NCI-H2196 treated with DMSO at 0.1 percent for 48 hours (cell line): Measurements from ENCODE around the gene PPM1M.

Source experiments
- DNase-seq: peaks from one replicate; lab custom pipeline; 2025; ENCODE audit not compliant: unreplicated experiment; lab: John Stamatoyannopoulos, UW

Gene PPM1M, protein sequence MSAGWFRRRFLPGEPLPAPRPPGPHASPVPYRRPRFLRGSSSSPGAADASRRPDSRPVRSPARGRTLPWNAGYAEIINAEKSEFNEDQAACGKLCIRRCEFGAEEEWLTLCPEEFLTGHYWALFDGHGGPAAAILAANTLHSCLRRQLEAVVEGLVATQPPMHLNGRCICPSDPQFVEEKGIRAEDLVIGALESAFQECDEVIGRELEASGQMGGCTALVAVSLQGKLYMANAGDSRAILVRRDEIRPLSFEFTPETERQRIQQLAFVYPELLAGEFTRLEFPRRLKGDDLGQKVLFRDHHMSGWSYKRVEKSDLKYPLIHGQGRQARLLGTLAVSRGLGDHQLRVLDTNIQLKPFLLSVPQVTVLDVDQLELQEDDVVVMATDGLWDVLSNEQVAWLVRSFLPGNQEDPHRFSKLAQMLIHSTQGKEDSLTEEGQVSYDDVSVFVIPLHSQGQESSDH

DNA sequence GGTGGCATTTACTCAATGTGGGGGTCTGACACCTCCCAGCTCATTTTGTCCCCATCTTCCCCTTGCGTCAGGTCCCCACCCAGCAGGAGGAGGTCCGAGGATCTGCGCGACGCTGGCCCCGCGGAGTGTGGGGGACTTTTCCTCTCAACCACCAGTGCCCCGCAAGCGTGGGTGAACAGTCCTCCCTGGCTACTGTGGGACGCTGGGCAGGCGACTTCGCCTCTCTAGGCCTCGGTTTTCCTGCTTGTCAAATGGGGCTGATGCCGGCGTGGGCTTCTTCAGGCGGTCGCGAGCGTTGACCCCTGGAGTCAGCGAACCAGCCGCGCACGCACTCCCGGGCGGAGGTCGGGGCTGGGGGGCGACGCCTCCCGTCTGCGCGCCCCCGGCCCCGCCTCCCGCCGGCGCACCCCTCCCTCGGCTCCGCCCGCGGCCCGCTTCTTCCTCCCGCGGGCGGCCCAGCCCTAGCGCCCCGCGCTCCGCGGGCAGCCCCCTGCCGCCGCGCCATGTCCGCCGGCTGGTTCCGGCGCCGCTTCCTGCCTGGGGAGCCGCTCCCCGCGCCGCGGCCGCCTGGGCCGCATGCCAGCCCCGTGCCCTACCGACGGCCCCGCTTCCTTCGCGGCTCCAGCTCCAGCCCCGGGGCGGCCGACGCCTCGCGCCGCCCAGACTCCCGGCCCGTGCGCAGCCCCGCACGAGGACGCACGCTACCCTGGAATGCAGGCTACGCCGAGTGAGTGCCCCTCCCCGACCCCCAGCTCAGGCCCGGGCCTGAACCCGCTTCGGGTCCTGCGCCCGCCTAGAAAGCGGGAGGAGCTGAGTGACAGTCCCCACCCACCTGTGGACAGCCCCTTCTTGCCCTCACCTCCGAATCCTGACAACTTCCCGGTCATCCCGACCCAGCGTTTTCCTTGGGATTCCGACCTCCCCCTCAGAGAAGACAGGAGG is at the start of gene PPM1M:
TSS of gene PPM1M (plus strand) at position 438 of the 942 bp plus-strand sequence. CDS start at position 504, 66 bp downstream.
- DNase-seq, result no peak

DNA sequence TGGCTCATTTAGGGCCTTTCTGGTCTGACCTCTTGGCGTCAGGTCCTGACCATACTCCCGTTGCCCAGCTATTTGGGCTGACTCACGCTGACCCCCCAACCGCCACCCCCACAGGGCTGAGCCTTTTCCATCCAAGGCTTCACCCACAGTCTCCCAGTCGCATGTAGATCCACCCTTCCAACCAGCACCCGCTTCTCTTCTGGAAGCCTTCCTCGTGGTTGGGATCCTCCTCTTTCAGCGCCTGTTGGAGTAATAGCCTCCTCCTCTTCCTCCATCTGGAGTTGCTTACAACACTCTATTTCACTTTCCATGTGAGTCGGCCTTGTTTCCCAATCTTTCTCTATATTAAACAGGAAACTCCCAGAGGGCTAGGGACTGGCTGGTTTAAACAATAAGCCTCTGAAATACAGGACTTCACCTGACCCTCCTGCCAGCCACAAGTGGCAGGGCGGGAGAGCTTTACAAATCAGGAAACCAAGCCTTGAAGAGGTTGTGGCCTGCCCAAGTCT is 49.7 kb upstream of the PPM1M start:
- no peak for DNase-seq

DNA sequence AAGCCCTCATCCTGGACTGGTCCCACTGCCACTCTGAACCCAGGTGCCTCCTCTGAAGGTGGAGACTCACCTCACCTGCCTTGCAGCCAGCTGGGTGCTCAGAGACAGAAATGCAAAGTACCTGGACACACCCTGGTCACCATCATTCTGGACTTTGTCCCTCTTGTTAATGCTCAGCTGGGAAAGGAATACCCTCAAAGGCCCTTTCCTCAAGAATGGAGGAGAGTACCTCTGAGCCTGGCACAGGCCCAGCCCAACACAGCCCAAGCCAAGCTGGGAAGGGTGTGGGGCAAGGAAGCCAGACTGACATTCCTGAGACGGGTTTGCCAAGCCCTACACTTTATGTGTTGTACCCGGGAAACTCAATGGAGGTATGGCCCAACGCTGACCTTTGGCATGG is 48.6 kb upstream of the PPM1M start:
- DNase-seq, result no peak

DNA sequence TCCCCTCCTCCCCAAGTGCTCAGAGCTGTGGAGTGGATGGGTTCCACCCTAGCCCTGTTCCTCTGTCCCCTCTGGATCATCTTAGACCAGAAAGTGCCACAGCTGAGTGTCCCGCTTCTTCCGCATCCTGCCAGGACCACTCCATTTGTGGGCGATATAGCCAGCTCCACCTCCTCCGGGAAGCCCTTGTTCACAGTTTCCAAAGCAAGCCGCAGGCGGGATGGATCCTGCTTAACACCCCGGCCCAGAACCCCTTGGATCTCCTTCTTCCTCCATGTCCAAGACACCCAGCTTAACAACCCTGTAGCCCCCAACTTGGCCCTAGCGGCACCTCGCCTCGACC is 48.1 kb upstream of the PPM1M start:
- no peak for DNase-seq

DNA sequence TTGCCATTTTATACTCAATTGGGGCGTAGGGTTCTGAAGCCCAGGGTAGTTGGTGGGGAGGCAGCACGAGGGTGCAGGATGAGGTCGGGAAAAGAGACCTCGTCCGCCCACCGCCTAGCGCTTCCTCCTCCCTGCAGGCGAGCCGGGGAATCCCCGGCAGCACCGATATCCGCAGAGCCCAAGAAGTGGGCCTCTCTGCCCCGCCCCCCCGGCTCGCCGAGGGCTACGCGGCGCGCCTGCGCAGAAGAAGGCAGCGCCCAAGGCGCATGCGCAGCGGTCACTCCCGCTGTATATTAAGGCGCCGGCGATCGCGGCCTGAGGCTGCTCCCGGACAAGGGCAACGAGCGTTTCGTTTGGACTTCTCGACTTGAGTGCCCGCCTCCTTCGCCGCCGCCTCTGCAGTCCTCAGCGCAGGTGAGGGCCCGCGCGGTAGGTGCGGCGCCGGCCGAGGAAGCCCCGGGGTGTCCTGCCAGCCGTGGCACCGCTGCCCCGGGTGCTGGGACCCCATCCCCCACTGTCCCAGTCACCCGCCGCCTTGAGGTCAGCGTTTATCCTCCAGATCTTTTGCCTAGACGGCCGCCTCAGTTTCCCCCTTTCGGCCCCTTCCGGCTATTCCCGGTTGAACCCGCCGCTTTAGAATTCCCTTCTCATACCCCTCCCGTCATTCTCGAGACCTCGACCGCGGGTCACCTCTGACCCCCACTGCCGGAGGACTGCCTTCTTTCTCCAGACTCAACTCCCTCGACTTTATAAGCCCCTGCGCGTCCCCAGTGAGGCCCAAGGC is 47.5 kb upstream of the PPM1M start, which contains the start of gene ALAS1:
TSS of gene ALAS1 (plus strand) at position 319 of the 784 bp plus-strand sequence. CDS start 1,082 bp downstream, outside the sequence.
- peak; percentile 36 for DNase-seq

DNA sequence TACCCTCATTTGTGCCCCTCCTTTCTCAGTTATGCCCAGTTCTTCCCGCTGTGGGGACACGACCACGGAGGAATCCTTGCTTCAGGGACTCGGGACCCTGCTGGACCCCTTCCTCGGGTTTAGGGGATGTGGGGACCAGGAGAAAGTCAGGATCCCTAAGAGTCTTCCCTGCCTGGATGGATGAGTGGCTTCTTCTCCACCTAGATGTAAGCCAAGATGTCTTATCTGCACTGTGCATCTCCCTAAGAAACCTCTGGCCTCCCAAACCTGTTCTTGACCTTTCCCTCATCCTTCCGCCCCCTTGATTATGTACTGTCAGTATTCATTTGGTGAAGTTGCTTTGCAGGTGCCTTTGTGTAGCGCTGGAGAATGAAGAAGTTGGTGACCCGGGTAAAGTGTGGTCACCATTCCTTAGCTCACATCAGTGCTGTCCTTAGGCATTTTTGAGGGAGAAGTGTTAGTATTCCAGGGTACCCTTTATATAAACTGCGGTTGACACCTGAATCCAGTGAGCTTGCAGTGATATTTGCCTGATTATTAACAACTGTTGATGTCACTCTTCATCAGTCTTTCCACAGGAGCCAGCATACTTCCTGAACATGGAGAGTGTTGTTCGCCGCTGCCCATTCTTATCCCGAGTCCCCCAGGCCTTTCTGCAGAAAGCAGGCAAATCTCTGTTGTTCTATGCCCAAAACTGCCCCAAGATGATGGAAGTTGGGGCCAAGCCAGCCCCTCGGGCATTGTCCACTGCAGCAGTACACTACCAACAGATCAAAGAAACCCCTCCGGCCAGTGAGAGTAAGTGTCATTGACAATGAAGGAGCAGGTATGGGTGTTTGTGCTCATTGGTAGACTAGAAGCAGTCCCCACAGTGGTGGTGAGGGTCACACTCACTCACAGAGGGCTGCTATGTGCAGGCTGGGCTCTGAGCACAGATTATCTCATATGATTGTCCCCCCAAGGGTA is 46.6 kb upstream of the PPM1M start:
- DNase-seq, result no peak

DNA sequence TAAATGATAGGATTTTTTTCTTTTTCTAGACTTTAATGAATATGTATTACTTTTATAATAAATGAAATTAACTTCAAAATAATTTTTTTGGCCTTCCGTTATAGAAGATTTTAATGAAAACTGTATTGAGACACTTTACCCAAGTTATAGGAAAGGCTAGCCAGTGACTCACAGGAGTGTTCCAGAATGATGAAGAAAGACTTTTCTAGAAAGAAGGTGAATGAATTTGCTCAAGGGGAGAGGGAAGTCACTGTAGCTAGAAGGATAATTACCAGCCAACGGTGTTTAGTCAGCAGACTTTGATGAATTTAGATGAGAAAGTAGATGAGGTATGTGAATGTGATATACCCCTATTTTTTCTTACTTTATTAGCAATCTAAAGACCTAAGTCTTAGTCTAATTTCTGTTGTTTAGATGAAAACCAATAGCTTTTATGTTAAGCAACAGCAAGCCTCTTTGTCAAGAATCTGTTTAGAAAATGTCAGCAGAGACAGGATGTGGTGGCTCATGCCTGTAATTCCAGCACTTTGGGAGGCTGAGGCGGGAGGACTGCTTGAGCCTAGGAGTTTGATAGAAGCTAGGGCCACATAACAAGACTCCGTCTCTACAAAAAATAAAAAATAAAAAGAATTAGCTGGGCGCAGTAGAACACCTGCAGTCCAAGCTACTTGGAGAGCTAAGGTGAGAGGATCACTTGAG is 44.4 kb upstream of the PPM1M start:
- no peak for DNase-seq

DNA sequence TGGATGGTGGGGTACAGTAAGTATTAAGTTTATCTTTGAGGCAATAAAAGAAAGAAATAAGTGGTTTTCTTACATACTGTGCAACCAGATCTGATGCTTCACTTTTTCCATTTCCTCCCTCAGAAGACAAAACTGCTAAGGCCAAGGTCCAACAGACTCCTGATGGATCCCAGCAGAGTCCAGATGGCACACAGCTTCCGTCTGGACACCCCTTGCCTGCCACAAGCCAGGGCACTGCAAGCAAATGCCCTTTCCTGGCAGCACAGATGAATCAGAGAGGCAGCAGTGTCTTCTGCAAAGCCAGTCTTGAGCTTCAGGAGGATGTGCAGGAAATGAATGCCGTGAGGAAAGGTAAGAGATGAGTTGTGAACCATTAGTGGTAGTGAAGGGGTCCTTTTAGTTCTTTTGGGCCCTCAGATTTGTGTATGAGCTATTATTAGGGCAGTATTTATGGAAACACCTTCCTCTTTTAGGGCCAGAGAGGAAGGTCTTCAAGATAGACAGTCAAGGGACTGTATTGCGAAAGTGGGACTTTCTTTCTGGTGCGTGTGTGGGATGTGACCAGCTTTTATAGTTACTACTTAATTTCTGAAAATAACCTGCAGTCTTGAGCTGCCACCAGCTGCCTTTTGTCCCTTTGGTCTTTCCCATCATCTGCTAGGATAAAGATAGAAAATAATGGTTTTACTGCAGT is 43.0 kb upstream of the PPM1M start:
- DNase-seq, result no peak

DNA sequence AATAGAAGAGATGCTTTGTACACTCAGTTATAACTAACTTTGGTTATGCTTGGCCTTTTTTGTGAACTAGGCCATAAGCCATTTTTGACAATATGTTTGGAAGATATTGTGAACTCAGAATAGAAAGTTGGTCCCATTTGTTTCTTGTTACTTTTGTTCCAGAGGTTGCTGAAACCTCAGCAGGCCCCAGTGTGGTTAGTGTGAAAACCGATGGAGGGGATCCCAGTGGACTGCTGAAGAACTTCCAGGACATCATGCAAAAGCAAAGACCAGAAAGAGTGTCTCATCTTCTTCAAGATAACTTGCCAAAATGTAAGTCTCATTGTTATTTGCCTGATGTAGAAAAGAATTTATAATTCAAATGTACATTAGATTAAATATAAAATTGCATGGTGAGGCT is 41.9 kb upstream of the PPM1M start:
- DNase-seq, result no peak

DNA sequence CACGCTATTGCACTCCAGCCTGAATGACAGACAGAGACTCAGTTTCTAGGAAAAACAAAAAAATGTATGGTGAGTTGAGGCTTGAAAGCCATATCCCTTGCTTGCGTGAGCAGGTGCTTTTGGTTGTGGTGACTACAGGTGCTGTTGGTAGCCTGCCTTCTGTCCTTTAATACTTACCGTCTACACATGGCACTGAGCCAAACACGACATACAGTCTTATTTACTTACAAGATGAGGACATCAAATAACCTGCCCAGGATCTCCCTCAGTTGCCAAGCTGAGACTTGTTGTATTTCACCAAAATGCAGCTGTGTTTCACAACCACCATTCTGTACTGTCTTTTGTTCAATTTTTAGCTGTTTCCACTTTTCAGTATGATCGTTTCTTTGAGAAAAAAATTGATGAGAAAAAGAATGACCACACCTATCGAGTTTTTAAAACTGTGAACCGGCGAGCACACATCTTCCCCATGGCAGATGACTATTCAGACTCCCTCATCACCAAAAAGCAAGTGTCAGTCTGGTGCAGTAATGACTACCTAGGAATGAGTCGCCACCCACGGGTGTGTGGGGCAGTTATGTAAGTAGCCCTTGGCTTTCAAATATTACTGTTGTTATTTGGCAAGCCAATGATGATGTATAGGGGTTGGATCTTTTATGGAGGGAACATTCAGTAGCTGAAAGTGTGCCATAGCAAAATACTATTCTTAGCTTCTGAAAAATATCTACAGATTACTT is 41.1 kb upstream of the PPM1M start:
- peak; percentile 7 for DNase-seq

DNA sequence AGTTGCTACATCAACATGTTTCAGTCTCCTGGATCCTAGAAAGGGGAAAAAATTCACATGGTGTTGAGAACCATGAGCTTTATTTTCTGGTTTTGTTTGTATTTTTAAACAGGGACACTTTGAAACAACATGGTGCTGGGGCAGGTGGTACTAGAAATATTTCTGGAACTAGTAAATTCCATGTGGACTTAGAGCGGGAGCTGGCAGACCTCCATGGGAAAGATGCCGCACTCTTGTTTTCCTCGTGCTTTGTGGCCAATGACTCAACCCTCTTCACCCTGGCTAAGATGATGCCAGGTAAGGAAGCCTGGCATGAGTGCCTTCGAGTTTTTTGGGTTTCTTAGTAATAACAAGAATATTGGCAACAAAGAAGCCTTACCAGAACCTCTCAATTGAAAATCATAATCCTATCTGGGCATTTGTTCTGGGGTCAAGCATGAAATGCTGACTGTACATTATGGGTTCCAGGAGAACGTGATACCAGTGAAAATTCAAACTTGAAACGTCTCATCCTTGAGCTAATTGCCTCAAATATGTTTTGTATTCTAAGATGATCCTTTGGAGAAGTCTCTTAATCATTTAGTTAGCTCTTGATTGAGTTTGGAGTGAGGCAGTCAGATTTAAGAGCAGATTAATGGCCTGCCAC is 39.7 kb upstream of the PPM1M start:
- no peak for DNase-seq

DNA sequence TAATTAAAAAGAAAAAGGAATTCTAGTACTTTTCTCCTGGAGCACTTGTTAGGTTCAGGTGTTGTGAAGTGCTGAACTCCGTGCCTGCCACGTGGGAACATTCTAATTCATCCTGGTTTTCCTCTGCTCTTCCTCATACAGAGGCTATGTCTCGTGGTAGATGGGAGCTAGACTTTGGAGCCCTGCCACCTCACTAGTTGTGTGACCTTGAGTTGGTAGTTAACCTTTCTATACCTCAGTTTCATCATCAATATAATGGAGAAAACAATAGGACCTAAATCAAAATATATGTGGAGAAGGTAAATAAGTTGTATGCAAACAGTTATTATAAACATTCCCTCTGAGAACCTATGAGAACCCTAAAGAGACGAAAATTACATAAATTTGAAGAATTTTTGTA is 37.0 kb upstream of the PPM1M start:
- DNase-seq, result no peak

DNA sequence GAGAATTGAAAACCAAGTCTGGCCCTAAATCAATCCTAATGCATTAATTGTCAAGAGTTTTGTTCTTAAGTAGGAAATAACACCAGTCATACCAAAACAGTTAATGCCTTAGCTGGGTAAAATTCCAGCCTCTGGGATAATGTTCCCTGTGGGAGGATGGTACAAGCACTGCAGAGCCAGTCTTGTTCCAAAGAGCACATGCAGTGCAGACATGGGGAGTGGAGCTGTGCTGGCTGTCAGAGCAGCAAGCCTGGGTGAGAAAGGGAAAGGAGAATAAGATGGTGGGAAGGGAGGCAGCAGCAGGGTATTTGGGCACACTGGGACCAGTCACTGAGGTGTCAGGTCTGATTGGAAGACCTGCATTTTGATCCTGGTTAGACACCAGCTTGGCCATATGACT is 35.5 kb upstream of the PPM1M start:
- no peak for DNase-seq

DNA sequence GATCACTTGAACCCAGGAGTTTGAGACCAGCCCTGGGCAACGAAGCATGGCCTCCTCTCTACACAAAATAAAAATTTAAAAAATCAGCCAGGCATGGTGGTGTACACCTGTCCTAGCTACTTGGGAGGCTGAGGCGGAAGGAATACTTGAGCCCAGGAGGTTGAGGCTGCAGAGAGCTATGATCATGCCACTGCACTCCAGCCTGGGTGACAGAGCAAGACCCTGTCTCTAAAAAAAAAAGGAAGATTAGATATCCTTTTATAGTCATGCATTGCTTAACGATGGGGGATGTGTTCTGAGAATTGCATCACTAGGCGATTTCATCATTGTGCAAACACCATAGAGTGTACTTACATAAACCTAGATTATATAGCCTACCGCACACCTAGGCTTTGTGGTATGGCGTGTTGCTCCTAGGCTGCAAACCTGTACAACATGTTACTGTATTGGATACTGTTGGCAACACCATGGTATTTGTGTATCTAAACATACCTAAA is 35.0 kb upstream of the PPM1M start:
- DNase-seq, result no peak

DNA sequence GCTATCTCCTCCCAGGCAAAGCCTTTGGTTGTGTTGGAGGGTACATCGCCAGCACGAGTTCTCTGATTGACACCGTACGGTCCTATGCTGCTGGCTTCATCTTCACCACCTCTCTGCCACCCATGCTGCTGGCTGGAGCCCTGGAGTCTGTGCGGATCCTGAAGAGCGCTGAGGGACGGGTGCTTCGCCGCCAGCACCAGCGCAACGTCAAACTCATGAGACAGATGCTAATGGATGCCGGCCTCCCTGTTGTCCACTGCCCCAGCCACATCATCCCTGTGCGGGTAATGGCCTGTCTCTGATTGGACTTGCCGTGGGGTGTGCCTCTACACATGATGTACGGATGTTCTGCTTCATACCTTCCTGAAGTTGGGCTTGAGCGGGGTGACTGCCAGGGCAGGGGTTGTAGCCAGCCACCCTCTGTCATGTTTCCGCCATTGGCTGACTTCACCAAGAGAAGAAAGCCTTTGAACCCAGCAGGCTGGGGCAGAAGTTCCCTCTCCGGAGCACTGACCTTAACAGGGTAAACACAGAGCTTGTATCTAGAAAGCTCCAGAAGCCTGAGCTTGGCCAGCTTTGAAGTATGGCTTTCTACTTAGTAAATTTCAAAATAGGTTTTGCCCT is 34.2 kb upstream of the PPM1M start:
- no peak for DNase-seq

DNA sequence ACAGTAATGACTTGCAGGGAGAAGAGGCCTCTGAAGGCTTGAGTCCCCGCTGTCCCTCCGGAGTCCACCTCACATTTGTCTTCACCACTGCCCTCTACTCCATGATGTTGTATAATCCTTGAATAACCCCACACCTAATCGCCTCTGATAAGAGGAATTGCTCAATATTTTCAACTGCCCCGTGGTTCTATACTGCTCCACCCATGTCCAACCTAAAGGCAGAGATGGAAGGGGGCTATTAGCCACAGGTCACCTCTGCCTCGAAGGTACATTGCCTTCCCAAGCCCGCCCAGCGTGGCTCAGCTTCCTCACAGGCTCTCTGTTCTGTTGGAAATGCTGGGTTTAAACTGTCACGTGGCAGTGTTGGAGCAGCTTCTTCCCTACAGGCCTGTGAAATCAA is 32.6 kb upstream of the PPM1M start:
- no peak for DNase-seq

DNA sequence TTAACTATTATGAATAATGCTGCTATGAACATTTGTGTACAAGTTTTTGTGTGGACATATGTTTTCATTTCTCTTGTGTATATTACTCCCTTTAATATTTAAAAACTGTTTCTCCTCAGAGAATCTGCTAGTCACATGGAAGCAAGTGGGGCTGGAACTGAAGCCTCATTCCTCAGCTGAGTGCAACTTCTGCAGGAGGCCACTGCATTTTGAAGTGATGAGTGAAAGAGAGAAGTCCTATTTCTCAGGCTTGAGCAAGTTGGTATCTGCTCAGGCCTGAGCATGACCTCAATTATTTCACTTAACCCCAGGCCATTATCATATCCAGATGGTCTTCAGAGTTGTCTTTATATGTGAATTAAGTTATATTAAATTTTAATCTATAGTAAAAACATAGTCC is 31.7 kb upstream of the PPM1M start:
- no peak for DNase-seq
